Measurements from ENCODE around the gene MUC13. TPM values are rescaled to one million over a fixed set of nuclear protein-coding genes. Genes with fewer than 3 reads are reported as not detected.

The MUC13 gene
- total and polyA plus RNA-seq, 3 experiments from 2014 or later = not detected

Other genes starting within 250 kb of the MUC13 start
- 10 to 100 TPM; 65.2 to 74.1 TPM for gene UMPS, start 204.3 kb downstream of the MUC13 start, total RNA-seq
- 26.4 TPM for gene UMPS, start 204.3 kb downstream of the MUC13 start, polyA plus RNA-seq
- 1 to 10 TPM; 2.0 to 3.3 TPM for gene ITGB5, start 47.4 kb downstream of the MUC13 start, total RNA-seq
- 0.62 TPM for gene ITGB5, start 47.4 kb downstream of the MUC13 start, polyA plus RNA-seq
- 10 to 100 TPM; 20.9 to 21.3 TPM for gene HEG1, start 121.2 kb upstream of the MUC13 start, total RNA-seq
- gene HEG1, start 121.2 kb upstream of the MUC13 start, polyA plus RNA-seq = 6.3 TPM

Measured in CD8-positive, alpha-beta memory T cell (primary cell).